ENCODE data around the gene MPPE1.
A peak's percentile ranks its signal among the peaks of the same experiment; 100 is the strongest.

The MPPE1 gene

DNA sequence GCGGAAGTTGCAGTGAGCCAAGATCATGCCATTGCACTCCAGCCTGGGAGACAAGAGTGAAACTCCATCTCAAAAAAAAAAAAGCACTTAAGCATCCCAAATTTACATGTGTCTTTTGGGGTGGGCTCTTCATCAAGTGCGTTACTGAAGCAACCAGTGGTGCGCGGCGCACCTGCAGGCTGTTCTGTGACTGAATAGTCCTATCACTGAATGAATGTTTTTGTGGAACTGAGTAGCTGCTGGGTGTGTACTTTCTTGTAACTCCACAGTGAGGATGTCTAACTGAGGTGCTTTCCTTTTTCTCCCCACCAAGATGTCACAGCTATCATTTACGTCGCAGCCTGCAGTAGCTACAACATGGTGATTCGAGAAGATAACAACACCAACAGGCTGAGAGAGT lies 39.9 kb downstream of the MPPE1 start:
- H3K56ac ChIP-seq (ENCODE audit: low read length), result no peak overlapping the region

DNA sequence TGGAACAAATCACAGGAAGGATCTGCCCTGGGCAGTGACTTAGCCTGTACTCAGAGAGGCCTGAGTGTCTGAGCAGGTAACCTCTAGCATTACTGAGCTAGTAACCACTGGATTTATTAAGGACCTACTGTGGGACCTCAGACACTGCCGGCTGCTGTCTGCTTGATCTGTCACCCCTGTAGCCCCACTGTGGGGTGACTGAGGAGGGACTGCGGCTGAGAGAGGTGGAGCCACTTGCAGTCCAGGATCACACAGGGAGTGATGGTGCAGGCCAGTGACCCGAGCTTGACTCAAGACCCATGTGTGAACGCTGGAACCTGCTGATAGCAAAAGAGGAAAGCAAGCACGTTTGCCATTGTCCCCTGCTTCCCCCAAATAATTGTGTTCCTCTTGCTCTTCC lies 41.4 kb downstream of the MPPE1 start:
- no peak overlapping the region for H2BK5ac ChIP-seq (ENCODE audit: low read length)
- no peak overlapping the region for H3K27ac ChIP-seq (ENCODE audit: low read depth, low read length)
- H3K79me1 ChIP-seq (ENCODE audit: low read length), result no peaks in the 10 kb centered on the region
- no peaks in the 10 kb centered on the region for H3K79me2 ChIP-seq (ENCODE audit: control insufficient read depth, insufficient read depth, low read length)
- H3K4me1 ChIP-seq (ENCODE audit: control insufficient read depth, low read depth, low read length), result no peaks in the 10 kb centered on the region
- H3K56ac ChIP-seq (ENCODE audit: low read length), result no peak overlapping the region
- WGBS (ENCODE audit: extremely low coverage, insufficient coverage, low lambda C conversion rate), result no CpG with 5 or more reads among the region's 5 CpGs
- no peak overlapping the region for H3K23ac ChIP-seq (ENCODE audit: low read length)
- peaks cover 3% of the 10 kb centered on the region for H3K36me3 ChIP-seq (ENCODE audit: control insufficient read depth, insufficient read depth, low read length)
- H2BK120ac ChIP-seq (ENCODE audit: low read depth, low read length), result no peak overlapping the region
- DNase-seq, result no peak
- no peak overlapping the region for H4K8ac ChIP-seq (ENCODE audit: low read depth, low read length)
- H3K27me3 ChIP-seq (ENCODE audit: insufficient read depth, low read length, poor library complexity), result no peaks in the 10 kb centered on the region
- no peak overlapping the region for H3K4me2 ChIP-seq (ENCODE audit: low read length)
- no peak overlapping the region for H2BK15ac ChIP-seq (replicated peaks; ENCODE audit: low read depth)
- H3K4ac ChIP-seq (ENCODE audit: low read depth, low read length), result no peak overlapping the region
- H3K18ac ChIP-seq (ENCODE audit: low read length), result no peak overlapping the region
- H3K4me3 ChIP-seq (ENCODE audit: low read length), result no peak overlapping the region
- no peak overlapping the region for H4K5ac ChIP-seq (ENCODE audit: low read length)
- H3K9ac ChIP-seq (ENCODE audit: low read length), result no peak overlapping the region
- no peak overlapping the region for H2AK5ac ChIP-seq (ENCODE audit: low read length)

More for the DNA sequence above, 39.9 kb downstream of the MPPE1 start:
- WGBS (ENCODE audit: extremely low coverage, insufficient coverage, low lambda C conversion rate), result no CpG with 5 or more reads among the region's 8 CpGs
- Histone ChIP-seq H3K4me2 (ENCODE audit: low read length) (no peak overlapping the region), H2BK5ac (ENCODE audit: low read length) (no peak overlapping the region), H3K4me3 (ENCODE audit: low read length) (no peak overlapping the region), H3K79me1 (ENCODE audit: low read length) (no peaks in the 10 kb centered on the region), H2AK5ac (ENCODE audit: low read length) (no peak overlapping the region), H3K18ac (ENCODE audit: low read length) (no peak overlapping the region), H3K27ac (ENCODE audit: low read depth, low read length) (no peak overlapping the region), H4K8ac (ENCODE audit: low read depth, low read length) (no peak overlapping the region), H3K9ac (ENCODE audit: low read length) (no peak overlapping the region), H3K79me2 (ENCODE audit: control insufficient read depth, insufficient read depth, low read length) (no peaks in the 10 kb centered on the region), H3K23ac (ENCODE audit: low read length) (no peak overlapping the region), H3K27me3 (ENCODE audit: insufficient read depth, low read length, poor library complexity) (no peaks in the 10 kb centered on the region), H2BK120ac (ENCODE audit: low read depth, low read length) (no peak overlapping the region), H3K4ac (ENCODE audit: low read depth, low read length) (no peak overlapping the region), H3K4me1 (ENCODE audit: control insufficient read depth, low read depth, low read length) (no peaks in the 10 kb centered on the region), H2BK15ac (replicated peaks; ENCODE audit: low read depth) (no peak overlapping the region), H3K36me3 (ENCODE audit: control insufficient read depth, insufficient read depth, low read length) (peaks cover 3% of the 10 kb centered on the region), H4K5ac (ENCODE audit: low read length) (no peak overlapping the region)
- DNase-seq, result no peak

DNA sequence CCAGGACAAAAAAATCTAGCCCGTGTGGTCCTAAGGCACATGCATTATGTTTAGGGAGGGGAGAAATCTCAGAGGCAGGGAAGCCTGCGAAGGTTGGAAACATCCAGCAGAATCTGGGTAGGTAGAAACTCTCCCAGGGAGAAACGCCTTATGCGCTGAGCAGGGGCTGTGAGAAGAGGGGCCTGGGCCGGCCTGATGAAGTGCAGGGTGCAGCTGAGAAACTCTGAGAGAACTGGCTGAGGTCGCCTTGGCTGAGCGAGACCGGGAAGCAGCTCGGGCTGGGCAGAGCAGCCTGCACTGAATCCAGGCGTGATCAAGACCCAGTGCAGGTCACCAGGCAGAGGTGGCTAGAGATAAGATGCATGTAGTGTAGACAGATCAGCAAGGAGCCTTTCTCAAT lies 41.8 kb downstream of the MPPE1 start:
- Histone ChIP-seq H3K56ac (ENCODE audit: low read length) (no peak overlapping the region), H3K79me1 (ENCODE audit: low read length) (no peaks in the 10 kb centered on the region), H3K4ac (ENCODE audit: low read depth, low read length) (no peak overlapping the region), H3K18ac (ENCODE audit: low read length) (no peak overlapping the region), H2BK120ac (ENCODE audit: low read depth, low read length) (no peak overlapping the region), H3K79me2 (ENCODE audit: control insufficient read depth, insufficient read depth, low read length) (no peaks in the 10 kb centered on the region), H3K9ac (ENCODE audit: low read length) (no peak overlapping the region), H3K4me1 (ENCODE audit: control insufficient read depth, low read depth, low read length) (no peaks in the 10 kb centered on the region), H4K5ac (ENCODE audit: low read length) (no peak overlapping the region), H2BK5ac (ENCODE audit: low read length) (no peak overlapping the region), H2BK15ac (replicated peaks; ENCODE audit: low read depth) (no peak overlapping the region), H3K23ac (ENCODE audit: low read length) (no peak overlapping the region), H3K4me3 (ENCODE audit: low read length) (no peak overlapping the region), H3K27me3 (ENCODE audit: insufficient read depth, low read length, poor library complexity) (no peaks in the 10 kb centered on the region), H3K36me3 (ENCODE audit: control insufficient read depth, insufficient read depth, low read length) (peaks cover 3% of the 10 kb centered on the region), H2AK5ac (ENCODE audit: low read length) (no peak overlapping the region), H3K27ac (ENCODE audit: low read depth, low read length) (no peak overlapping the region), H3K4me2 (ENCODE audit: low read length) (no peak overlapping the region), H4K8ac (ENCODE audit: low read depth, low read length) (no peak overlapping the region)
- no CpG with 5 or more reads among the region's 10 CpGs for WGBS (ENCODE audit: extremely low coverage, insufficient coverage, low lambda C conversion rate)
- DNase-seq, result no peak

DNA sequence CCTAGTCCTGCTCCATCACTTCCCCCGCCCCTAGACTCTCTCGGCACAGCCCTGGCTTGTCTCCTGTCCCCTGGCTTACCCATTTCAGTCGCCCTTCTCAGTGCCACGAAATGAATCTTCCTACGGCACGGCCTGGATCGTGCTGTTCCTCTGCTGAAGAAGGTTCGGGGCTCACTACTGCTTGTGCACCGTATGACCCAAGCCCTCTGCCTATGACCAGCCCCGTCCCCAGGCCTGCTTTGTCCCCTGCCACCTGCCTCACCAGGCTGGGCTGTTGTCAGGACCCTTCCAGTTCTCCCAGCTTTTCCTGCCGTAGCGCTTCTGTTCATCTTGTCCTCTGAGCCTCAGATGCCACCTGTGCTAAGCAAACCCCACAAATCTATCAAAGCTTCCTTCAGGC lies 43.0 kb downstream of the MPPE1 start:
- Histone ChIP-seq H3K36me3 (ENCODE audit: control insufficient read depth, insufficient read depth, low read length) (peaks cover 3% of the 10 kb centered on the region), H3K79me1 (ENCODE audit: low read length) (no peaks in the 10 kb centered on the region), H3K56ac (ENCODE audit: low read length) (no peak overlapping the region), H4K8ac (ENCODE audit: low read depth, low read length) (no peak overlapping the region), H3K23ac (ENCODE audit: low read length) (no peak overlapping the region), H2AK5ac (ENCODE audit: low read length) (no peak overlapping the region), H3K4me3 (ENCODE audit: low read length) (no peak overlapping the region), H2BK15ac (replicated peaks; ENCODE audit: low read depth) (no peak overlapping the region), H3K18ac (ENCODE audit: low read length) (no peak overlapping the region), H3K27ac (ENCODE audit: low read depth, low read length) (no peak overlapping the region), H4K5ac (ENCODE audit: low read length) (no peak overlapping the region), H3K27me3 (ENCODE audit: insufficient read depth, low read length, poor library complexity) (no peaks in the 10 kb centered on the region), H3K4me2 (ENCODE audit: low read length) (no peak overlapping the region), H3K4ac (ENCODE audit: low read depth, low read length) (no peak overlapping the region), H3K9ac (ENCODE audit: low read length) (no peak overlapping the region), H3K4me1 (ENCODE audit: control insufficient read depth, low read depth, low read length) (no peaks in the 10 kb centered on the region), H2BK5ac (ENCODE audit: low read length) (no peak overlapping the region), H2BK120ac (ENCODE audit: low read depth, low read length) (no peak overlapping the region), H3K79me2 (ENCODE audit: control insufficient read depth, insufficient read depth, low read length) (no peaks in the 10 kb centered on the region)
- no CpG with 5 or more reads among the region's 12 CpGs for WGBS (ENCODE audit: extremely low coverage, insufficient coverage, low lambda C conversion rate)
- no peak for DNase-seq

DNA sequence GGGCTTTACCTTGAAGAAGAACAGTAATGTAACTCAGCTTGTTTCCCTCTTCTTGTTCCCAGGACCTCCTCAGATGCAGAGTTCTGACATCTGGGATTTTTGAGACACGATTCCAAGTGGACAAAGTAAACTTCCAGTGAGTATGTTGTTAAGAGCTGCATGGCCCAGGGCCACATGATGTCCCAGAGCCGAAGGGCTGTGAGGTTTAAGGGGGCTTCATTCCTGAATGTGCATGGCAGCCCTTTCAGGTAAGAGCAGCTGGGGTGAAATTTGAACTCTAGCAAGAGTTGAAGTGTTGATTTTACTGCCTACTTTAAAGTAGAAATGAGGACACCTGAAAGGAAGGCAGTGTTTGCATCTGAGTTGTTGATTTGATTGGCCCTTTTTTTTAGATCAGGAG lies 43.6 kb downstream of the MPPE1 start:
- H3K79me2 ChIP-seq (ENCODE audit: control insufficient read depth, insufficient read depth, low read length), result no peaks in the 10 kb centered on the region
- H3K4me1 ChIP-seq (ENCODE audit: control insufficient read depth, low read depth, low read length), result no peaks in the 10 kb centered on the region
- H2BK15ac ChIP-seq (replicated peaks; ENCODE audit: low read depth), result no peak overlapping the region
- H3K23ac ChIP-seq (ENCODE audit: low read length), result no peak overlapping the region
- no CpG with 5 or more reads among the region's 2 CpGs for WGBS (ENCODE audit: extremely low coverage, insufficient coverage, low lambda C conversion rate)
- no peaks in the 10 kb centered on the region for H3K27me3 ChIP-seq (ENCODE audit: insufficient read depth, low read length, poor library complexity)
- H2AK5ac ChIP-seq (ENCODE audit: low read length), result no peak overlapping the region
- H3K79me1 ChIP-seq (ENCODE audit: low read length), result no peaks in the 10 kb centered on the region
- no peak overlapping the region for H4K8ac ChIP-seq (ENCODE audit: low read depth, low read length)
- H3K27ac ChIP-seq (ENCODE audit: low read depth, low read length), result no peak overlapping the region
- H2BK120ac ChIP-seq (ENCODE audit: low read depth, low read length), result no peak overlapping the region
- no peak overlapping the region for H3K9ac ChIP-seq (ENCODE audit: low read length)
- H3K36me3 ChIP-seq (ENCODE audit: control insufficient read depth, insufficient read depth, low read length), result peaks cover 3% of the 10 kb centered on the region
- H4K5ac ChIP-seq (ENCODE audit: low read length), result no peak overlapping the region
- no peak overlapping the region for H3K4me3 ChIP-seq (ENCODE audit: low read length)
- no peak for DNase-seq
- H3K18ac ChIP-seq (ENCODE audit: low read length), result no peak overlapping the region
- H3K4ac ChIP-seq (ENCODE audit: low read depth, low read length), result no peak overlapping the region
- no peak overlapping the region for H2BK5ac ChIP-seq (ENCODE audit: low read length)
- no peak overlapping the region for H3K4me2 ChIP-seq (ENCODE audit: low read length)
- no peak overlapping the region for H3K56ac ChIP-seq (ENCODE audit: low read length)

DNA sequence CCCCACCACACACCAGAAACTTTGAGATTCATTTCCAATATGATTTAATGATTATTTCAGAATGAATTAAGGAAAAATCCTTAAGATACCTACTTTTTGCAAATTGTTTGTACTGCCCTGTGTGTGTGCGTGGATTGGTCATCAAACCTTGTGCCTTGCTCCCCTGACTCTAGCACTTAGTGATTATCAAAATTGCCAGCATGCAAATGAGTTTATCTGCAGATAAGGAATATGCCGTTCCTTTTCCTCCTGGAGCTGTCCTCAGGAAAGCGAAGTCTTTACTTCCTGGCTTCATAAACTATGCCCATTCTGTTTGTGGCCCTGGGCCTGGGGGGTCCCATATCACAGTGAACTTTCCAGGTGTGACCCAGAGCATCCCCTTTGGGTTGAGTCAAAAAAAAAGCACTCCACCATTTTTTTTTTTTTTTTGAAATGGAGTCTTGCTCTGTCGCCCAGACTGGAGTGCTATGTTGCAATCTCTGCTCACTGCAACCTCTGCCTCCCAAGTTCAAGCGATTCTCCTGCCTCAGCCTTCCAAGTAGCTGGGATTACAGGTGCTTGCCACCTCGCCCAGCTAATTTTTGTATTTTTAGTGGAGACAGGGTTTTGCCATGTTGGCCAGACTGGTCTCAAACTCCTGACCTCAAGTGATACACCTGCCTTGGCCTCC lies 45.5 kb downstream of the MPPE1 start:
- Histone ChIP-seq H2BK120ac (ENCODE audit: low read depth, low read length) (no peak overlapping the region), H3K9ac (ENCODE audit: low read length) (no peak overlapping the region), H3K79me2 (ENCODE audit: control insufficient read depth, insufficient read depth, low read length) (no peaks in the 10 kb centered on the region), H2BK15ac (replicated peaks; ENCODE audit: low read depth) (no peak overlapping the region), H3K18ac (ENCODE audit: low read length) (no peak overlapping the region), H3K56ac (ENCODE audit: low read length) (no peak overlapping the region), H3K4ac (ENCODE audit: low read depth, low read length) (no peak overlapping the region), H3K36me3 (ENCODE audit: control insufficient read depth, insufficient read depth, low read length) (no peaks in the 10 kb centered on the region), H3K79me1 (ENCODE audit: low read length) (no peaks in the 10 kb centered on the region), H2AK5ac (ENCODE audit: low read length) (no peak overlapping the region), H3K27ac (ENCODE audit: low read depth, low read length) (no peak overlapping the region), H3K23ac (ENCODE audit: low read length) (no peak overlapping the region), H4K8ac (ENCODE audit: low read depth, low read length) (no peak overlapping the region), H3K4me1 (ENCODE audit: control insufficient read depth, low read depth, low read length) (no peaks in the 10 kb centered on the region), H4K5ac (ENCODE audit: low read length) (no peak overlapping the region), H3K4me3 (ENCODE audit: low read length) (no peak overlapping the region), H3K27me3 (ENCODE audit: insufficient read depth, low read length, poor library complexity) (no peaks in the 10 kb centered on the region), H2BK5ac (ENCODE audit: low read length) (no peak overlapping the region), H3K4me2 (ENCODE audit: low read length) (no peak overlapping the region)
- WGBS (ENCODE audit: extremely low coverage, insufficient coverage, low lambda C conversion rate), result no CpG with 5 or more reads among the region's 6 CpGs
- peak; percentile 37 for DNase-seq
